Liver (tissue), 9 donors: ENCODE results near the gene WDR36. TPM values are rescaled to one million over a fixed set of nuclear protein-coding genes. Genes with fewer than 3 reads are reported as not detected.
A peak's percentile ranks its signal among the peaks of the same experiment; 100 is the strongest.

Experiments used
- DNase-seq: peaks from one replicate; pipeline ENCODE4 v3.0.0-alpha.2; 2017; ENCODE audit warnings: low spot score
- H3K27ac ChIP-seq, 2 donors: one replicate each; pipeline ENCODE4 v1.7.0; 2013; ENCODE audit warnings: inconsistent platforms in 2 of 2, low read length in 2 of 2, control low read depth in 1 of 2, low read depth in 1 of 2, mild to moderate bottlenecking in 1 of 2
- H3K27me3 ChIP-seq, 4 donors: one replicate each; pipeline versions ENCODE4 v1.6.1 to v1.7.0; 2013; ENCODE audit warnings: low read length in 3 of 4, inconsistent platforms in 1 of 4, mild to moderate bottlenecking in 1 of 4, moderate library complexity in 1 of 4; ENCODE audit not compliant: control insufficient read depth in 4 of 4, insufficient read depth in 4 of 4
- H3K36me3 ChIP-seq, 4 donors: one replicate each; pipeline versions ENCODE4 v1.6.1 to v1.7.0; 2013; ENCODE audit warnings: low read length in 3 of 4, mild to moderate bottlenecking in 3 of 4, low read depth in 1 of 4, moderate library complexity in 1 of 4; ENCODE audit not compliant: control insufficient read depth in 4 of 4, insufficient read depth in 3 of 4
- H3K4me1 ChIP-seq, 4 donors: one replicate each; pipeline versions ENCODE4 v1.6.1 to v1.7.0; 2013; ENCODE audit warnings: low read length in 3 of 4, mild to moderate bottlenecking in 3 of 4, moderate library complexity in 1 of 4; ENCODE audit not compliant: control insufficient read depth in 4 of 4, insufficient read depth in 4 of 4
- H3K4me3 ChIP-seq, 3 donors: one replicate each; pipeline versions ENCODE4 v1.6.1 to v1.7.0; 2013; ENCODE audit warnings: low read length in 3 of 3, control low read depth in 1 of 3, low read depth in 1 of 3, mild to moderate bottlenecking in 1 of 3
- H3K9ac ChIP-seq, 2 donors: one replicate each; pipeline ENCODE4 v1.7.0; 2013; ENCODE audit warnings: low read length in 2 of 2, mild to moderate bottlenecking in 2 of 2, moderate library complexity in 2 of 2, control low read depth in 1 of 2, low read depth in 1 of 2
- H3K9me3 ChIP-seq, 4 donors: one replicate each; pipeline versions ENCODE4 v1.6.1 to v1.7.0; 2013; ENCODE audit warnings: low read length in 3 of 4; ENCODE audit not compliant: control insufficient read depth in 4 of 4
- EGR1 ChIP-seq, 2 donors: IDR thresholded peaks; 2 replicates each; pipeline ENCODE4 v1.6.1; 2016 to 2018; ENCODE audit warnings: antibody characterized with exemption in 2 of 2, low read depth in 2 of 2
- FOXA1 ChIP-seq: IDR thresholded peaks from 2 replicates; pipeline ENCODE4 v1.6.1; 2016; ENCODE audit warnings: antibody characterized with exemption
- FOXA2 ChIP-seq: IDR thresholded peaks from 2 replicates; pipeline ENCODE4 v1.6.1; 2016; ENCODE audit warnings: antibody characterized with exemption
- GABPA ChIP-seq, 2 donors: IDR thresholded peaks in 1 of 2; conservative IDR thresholded peaks in 1 of 2; 2 replicates each; pipeline ENCODE4 v1.6.1; 2016; ENCODE audit warnings: antibody characterized with exemption in 2 of 2, mild to moderate bottlenecking in 1 of 2, moderate library complexity in 1 of 2
- HNF4A ChIP-seq, 2 donors: conservative IDR thresholded peaks; 2 replicates each; pipeline ENCODE4 v1.6.1; 2016; ENCODE audit warnings: antibody characterized with exemption in 2 of 2, mild to moderate bottlenecking in 2 of 2
- HNF4G ChIP-seq: IDR thresholded peaks from 2 replicates; pipeline ENCODE4 v1.6.1; 2016; ENCODE audit warnings: antibody characterized with exemption
- JUND ChIP-seq, 2 donors: IDR thresholded peaks; 2 replicates each; pipeline ENCODE4 v1.6.1; 2016; ENCODE audit warnings: antibody characterized with exemption in 2 of 2
- NR2F2 ChIP-seq: IDR thresholded peaks from 2 replicates; pipeline ENCODE4 v1.6.1; 2016; ENCODE audit warnings: antibody characterized with exemption
- RAD21 ChIP-seq, 2 donors: IDR thresholded peaks; 2 replicates each; pipeline ENCODE4 v1.6.1; 2016; ENCODE audit warnings: antibody characterized with exemption in 2 of 2, mild to moderate bottlenecking in 2 of 2
- REST ChIP-seq: IDR thresholded peaks from 2 replicates; pipeline ENCODE4 v1.6.1; 2016; ENCODE audit warnings: antibody characterized with exemption, mild to moderate bottlenecking
- RXRA ChIP-seq, 2 donors: IDR thresholded peaks; 2 replicates each; pipeline ENCODE4 v1.6.1; 2017 to 2018; ENCODE audit warnings: antibody characterized with exemption in 2 of 2, mild to moderate bottlenecking in 1 of 2
- SP1 ChIP-seq: IDR thresholded peaks from 2 replicates; pipeline ENCODE4 v1.6.1; 2018; ENCODE audit warnings: antibody characterized with exemption, mild to moderate bottlenecking
- TAF1 ChIP-seq: conservative IDR thresholded peaks from 2 replicates; pipeline ENCODE4 v1.6.1; 2016; ENCODE audit warnings: antibody characterized with exemption, mild to moderate bottlenecking
- YY1 ChIP-seq: IDR thresholded peaks from 2 replicates; pipeline ENCODE4 v1.6.1; 2016; ENCODE audit warnings: antibody characterized with exemption, mild to moderate bottlenecking
- WGBS: extraction: QIAGEN DNeasy Blood & Tissue Kit; methylation state at CpG from one replicate; pipeline ENCODE4 v1.1.7; 2013; 5-methylcytosine and 5-hydroxymethylcytosine counted together
- polyA plus RNA-seq, 2 donors: library from polyadenylated mRNA; stranded (reverse) in 1 of 2; unstranded in 1 of 2; fragments of 200-250 nt in 1 of 2; fragments of >200 nt in 1 of 2; fragmentation: Nextera tagmentation in 1 of 2; extraction: Ambion mirVana in 1 of 2; gene quantifications; one replicate each; pipeline versions ENCODE4 v1.2.1 to v1.2.3, GENCODE V29; 2013 to 2015
- total RNA-seq, 2 donors: library from RNA; depleted of rRNA; stranded (reverse); fragments of >200 nt; gene quantifications; one replicate each; pipeline ENCODE4 v1.2.3, GENCODE V29; 2014
- TF ChIP-seq, protein P1 (sequence below): IDR thresholded peaks from 2 replicates; pipeline ENCODE4 v1.6.1; 2016; ENCODE audit warnings: antibody characterized with exemption
- TF ChIP-seq, protein P2 (sequence below): fragments of 150-350 bp; IDR thresholded peaks from 2 replicates; pipeline ENCODE4 v1.5.1; 2017; ENCODE audit warnings: improper control_type of control experiment, low read depth, low read length; ENCODE audit not compliant: missing input control
- TF ChIP-seq, protein P3 (sequence below): IDR thresholded peaks from 2 replicates; pipeline ENCODE4 v1.6.1; 2016; ENCODE audit warnings: antibody characterized with exemption
- donor health status: healthy.
- donor health status: healthy.
- donor health status: healthy.
- donor health status: healthy.
- donor health status: healthy.

The WDR36 gene
- total and polyA plus RNA-seq, 4 donors: 5.2 to 25.7 (median 12.1) TPM

- Histone ChIP-seq H3K4me3 (no peak overlapping the region), H3K27ac (no peak overlapping the region), H3K36me3 (no peaks in the 10 kb centered on the region), H3K9me3 (no peaks in the 10 kb centered on the region), H3K4me1 (no peaks in the 10 kb centered on the region), H3K9ac (no peak overlapping the region), H3K27me3 (no peaks in the 10 kb centered on the region)
- no peak for DNase-seq
- TF ChIP-seq HNF4A (conservative IDR thresholded peaks at IDR 0.05) (peak in 1 of 2 donors; percentile 21), SP1 (no peak), GABPA (IDR thresholded peaks at IDR 0.05 in 1 of 2, conservative IDR thresholded peaks at IDR 0.05 in 1 of 2) (no peak), JUND (IDR thresholded peaks at IDR 0.05) (no peak), RXRA (IDR thresholded peaks at IDR 0.05) (no peak), REST (no peak), RAD21 (IDR thresholded peaks at IDR 0.05) (no peak), FOXA2 (no peak)
- 58% methylated on average over 7 of the region's 7 CpGs for WGBS
Measured at GRCh38 chr5:111083323-111083722, 8.8 kb upstream of the WDR36 start.

- peaks cover 0 to 25% (median 21%) of the 10 kb centered on the region in 4 donors for H3K36me3 ChIP-seq
- TF ChIP-seq EGR1 (IDR thresholded peaks at IDR 0.05; ENCODE audit: low read depth in 2 of 2) (no peak), GABPA (IDR thresholded peaks at IDR 0.05 in 1 of 2, conservative IDR thresholded peaks at IDR 0.05 in 1 of 2) (no peak), FOXA2 (no peak), TAF1 (no peak), HNF4A (conservative IDR thresholded peaks at IDR 0.05) (no peak)
- H3K27ac ChIP-seq: no peak overlapping the region
Measured at GRCh38 chr5:111095982-111096381, 3.8 kb downstream of the WDR36 start.

DNA sequence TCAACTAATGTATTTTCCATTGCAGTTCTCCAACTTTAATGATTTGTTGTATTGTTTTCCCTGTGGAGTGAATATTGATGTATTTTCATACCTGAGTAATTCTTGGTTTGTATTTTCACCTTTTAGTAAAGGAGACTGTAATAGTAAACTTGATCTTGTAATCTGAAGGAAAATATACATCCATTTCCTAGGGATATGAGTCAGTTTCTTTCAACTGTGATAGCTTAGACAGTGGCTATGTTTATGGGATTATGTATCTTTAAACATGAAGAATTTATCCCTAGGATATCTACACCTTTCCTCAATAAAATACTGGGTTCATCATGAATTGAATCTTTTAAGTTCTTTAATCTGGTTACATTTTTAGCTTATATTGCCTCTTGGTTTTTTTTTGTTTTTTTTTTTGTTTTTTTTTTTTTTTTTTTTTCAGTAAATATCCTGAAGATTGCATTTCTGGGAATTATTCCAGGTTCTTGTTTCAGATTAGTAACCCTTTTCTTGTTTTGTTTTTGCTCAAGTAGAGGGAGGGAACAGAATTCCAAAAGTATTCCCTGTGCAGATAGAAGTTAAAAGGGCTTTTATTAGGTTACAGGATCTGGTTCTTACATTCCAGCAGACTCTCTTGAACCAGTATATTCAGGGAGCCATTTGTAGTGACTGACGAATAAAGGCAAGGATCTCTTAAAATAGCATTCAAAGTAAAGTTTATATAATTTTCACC lies 7.1 kb downstream of the WDR36 start:
- no peak for DNase-seq
- Histone ChIP-seq H3K4me3 (no peak overlapping the region), H3K36me3 (peaks cover 0 to 49% (median 40%) of the 10 kb centered on the region in 4 donors), H3K9me3 (no peaks in the 10 kb centered on the region), H3K4me1 (peaks cover 0 to under 1% (median under 1%) of the 10 kb centered on the region in 4 donors), H3K27me3 (no peaks in the 10 kb centered on the region), H3K27ac (no peak overlapping the region), H3K9ac (no peak overlapping the region)
- 71% methylated on average over 1 of the region's 1 CpG for WGBS
- TF ChIP-seq RAD21 (IDR thresholded peaks at IDR 0.05): no peak
- TF ChIP-seq JUND (IDR thresholded peaks at IDR 0.05): no peak
- TF ChIP-seq, protein P1, sequence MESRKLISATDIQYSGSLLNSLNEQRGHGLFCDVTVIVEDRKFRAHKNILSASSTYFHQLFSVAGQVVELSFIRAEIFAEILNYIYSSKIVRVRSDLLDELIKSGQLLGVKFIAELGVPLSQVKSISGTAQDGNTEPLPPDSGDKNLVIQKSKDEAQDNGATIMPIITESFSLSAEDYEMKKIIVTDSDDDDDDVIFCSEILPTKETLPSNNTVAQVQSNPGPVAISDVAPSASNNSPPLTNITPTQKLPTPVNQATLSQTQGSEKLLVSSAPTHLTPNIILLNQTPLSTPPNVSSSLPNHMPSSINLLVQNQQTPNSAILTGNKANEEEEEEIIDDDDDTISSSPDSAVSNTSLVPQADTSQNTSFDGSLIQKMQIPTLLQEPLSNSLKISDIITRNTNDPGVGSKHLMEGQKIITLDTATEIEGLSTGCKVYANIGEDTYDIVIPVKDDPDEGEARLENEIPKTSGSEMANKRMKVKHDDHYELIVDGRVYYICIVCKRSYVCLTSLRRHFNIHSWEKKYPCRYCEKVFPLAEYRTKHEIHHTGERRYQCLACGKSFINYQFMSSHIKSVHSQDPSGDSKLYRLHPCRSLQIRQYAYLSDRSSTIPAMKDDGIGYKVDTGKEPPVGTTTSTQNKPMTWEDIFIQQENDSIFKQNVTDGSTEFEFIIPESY: no peak
- TF ChIP-seq FOXA1: no peak
- TF ChIP-seq SP1: no peak
- TF ChIP-seq NR2F2: no peak
- TF ChIP-seq HNF4A (conservative IDR thresholded peaks at IDR 0.05): no peak
- TF ChIP-seq GABPA (IDR thresholded peaks at IDR 0.05 in 1 of 2, conservative IDR thresholded peaks at IDR 0.05 in 1 of 2): no peak
- TF ChIP-seq, protein P2, sequence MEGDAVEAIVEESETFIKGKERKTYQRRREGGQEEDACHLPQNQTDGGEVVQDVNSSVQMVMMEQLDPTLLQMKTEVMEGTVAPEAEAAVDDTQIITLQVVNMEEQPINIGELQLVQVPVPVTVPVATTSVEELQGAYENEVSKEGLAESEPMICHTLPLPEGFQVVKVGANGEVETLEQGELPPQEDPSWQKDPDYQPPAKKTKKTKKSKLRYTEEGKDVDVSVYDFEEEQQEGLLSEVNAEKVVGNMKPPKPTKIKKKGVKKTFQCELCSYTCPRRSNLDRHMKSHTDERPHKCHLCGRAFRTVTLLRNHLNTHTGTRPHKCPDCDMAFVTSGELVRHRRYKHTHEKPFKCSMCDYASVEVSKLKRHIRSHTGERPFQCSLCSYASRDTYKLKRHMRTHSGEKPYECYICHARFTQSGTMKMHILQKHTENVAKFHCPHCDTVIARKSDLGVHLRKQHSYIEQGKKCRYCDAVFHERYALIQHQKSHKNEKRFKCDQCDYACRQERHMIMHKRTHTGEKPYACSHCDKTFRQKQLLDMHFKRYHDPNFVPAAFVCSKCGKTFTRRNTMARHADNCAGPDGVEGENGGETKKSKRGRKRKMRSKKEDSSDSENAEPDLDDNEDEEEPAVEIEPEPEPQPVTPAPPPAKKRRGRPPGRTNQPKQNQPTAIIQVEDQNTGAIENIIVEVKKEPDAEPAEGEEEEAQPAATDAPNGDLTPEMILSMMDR: no peak
- no peak for TF ChIP-seq YY1
- TF ChIP-seq EGR1 (IDR thresholded peaks at IDR 0.05; ENCODE audit: low read depth in 2 of 2): no peak
- no peak for TF ChIP-seq HNF4G
- TF ChIP-seq, protein P3, sequence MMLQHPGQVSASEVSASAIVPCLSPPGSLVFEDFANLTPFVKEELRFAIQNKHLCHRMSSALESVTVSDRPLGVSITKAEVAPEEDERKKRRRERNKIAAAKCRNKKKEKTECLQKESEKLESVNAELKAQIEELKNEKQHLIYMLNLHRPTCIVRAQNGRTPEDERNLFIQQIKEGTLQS: no peak

More at GRCh38 chr5:111095982-111096381, 3.8 kb downstream of the WDR36 start:
- no peak for DNase-seq
- H3K27me3 ChIP-seq: no peaks in the 10 kb centered on the region
- H3K9me3 ChIP-seq: no peaks in the 10 kb centered on the region
- H3K4me1 ChIP-seq: peaks cover 9 to 16% (median 12%) of the 10 kb centered on the region in 4 donors
- WGBS: 76% methylated on average over 1 of the region's 1 CpG
- no peak overlapping the region for H3K9ac ChIP-seq
- H3K4me3 ChIP-seq: no peak overlapping the region
